Trophoblast cell (in vitro differentiated cells and primary cell): Measurements from ENCODE around the gene THOC6.

Experiments
- DNase-seq, 2 donors: peaks; one replicate each; pipeline ENCODE4 v3.0.0-alpha.2; 2016
- H2AFZ ChIP-seq: 2 replicates; pipeline ENCODE4 v1.6.1; 2013; ENCODE audit warnings: low read length, moderate library complexity, mild to moderate bottlenecking; ENCODE audit not compliant: insufficient read depth, poor library complexity
- H2AK5ac ChIP-seq: 2 replicates; pipeline ENCODE4 v1.6.1; 2013; ENCODE audit warnings: mild to moderate bottlenecking, low read length
- H2BK120ac ChIP-seq: 2 replicates; pipeline ENCODE4 v1.6.1; 2013; ENCODE audit warnings: low read length, mild to moderate bottlenecking, moderate library complexity; ENCODE audit not compliant: insufficient read depth, poor library complexity
- H2BK12ac ChIP-seq: 2 replicates; pipeline ENCODE4 v1.6.1; 2013; ENCODE audit warnings: mild to moderate bottlenecking, low read length, moderate library complexity
- H2BK5ac ChIP-seq: 2 replicates; pipeline ENCODE4 v1.6.1; 2013; ENCODE audit warnings: low read length, low read depth, moderate library complexity, mild to moderate bottlenecking; ENCODE audit not compliant: poor library complexity
- H3K14ac ChIP-seq: 2 replicates; pipeline ENCODE4 v1.6.1; 2013; ENCODE audit warnings: mild to moderate bottlenecking, low read length
- H3K18ac ChIP-seq: 2 replicates; pipeline ENCODE4 v1.6.1; 2013; ENCODE audit warnings: mild to moderate bottlenecking, low read length
- H3K23ac ChIP-seq: 2 replicates; pipeline ENCODE4 v1.6.1; 2013; ENCODE audit warnings: low read length
- H3K27ac ChIP-seq: 2 replicates; pipeline ENCODE4 v1.5.1; 2013; ENCODE audit warnings: low read depth, mild to moderate bottlenecking, inconsistent platforms, low read length, moderate library complexity
- H3K27me3 ChIP-seq: 2 replicates; pipeline ENCODE4 v1.6.1; 2013; ENCODE audit warnings: inconsistent platforms, mild to moderate bottlenecking, low read length, moderate library complexity; ENCODE audit not compliant: insufficient read depth
- H3K36me3 ChIP-seq, 2 experiments: 1 replicate in 1 of 2; 2 replicates in 1 of 2; pipeline ENCODE4 v1.6.1; 2013; ENCODE audit warnings: low read length in 2 of 2, mild to moderate bottlenecking in 2 of 2, moderate library complexity in 1 of 2; ENCODE audit not compliant: insufficient read depth in 2 of 2, control insufficient read depth in 1 of 2
- H3K4ac ChIP-seq: 2 replicates; pipeline ENCODE4 v1.6.1; 2013; ENCODE audit warnings: low read depth, mild to moderate bottlenecking, low read length, moderate library complexity
- H3K4me1 ChIP-seq, 2 experiments: 1 replicate in 1 of 2; 2 replicates in 1 of 2; pipeline ENCODE4 v1.6.1; 2013; ENCODE audit warnings: low read length in 2 of 2, mild to moderate bottlenecking in 2 of 2, moderate library complexity in 1 of 2; ENCODE audit not compliant: insufficient read depth in 2 of 2, control insufficient read depth in 1 of 2
- H3K4me2 ChIP-seq: 2 replicates; pipeline ENCODE4 v1.6.1; 2013; ENCODE audit warnings: inconsistent platforms, mild to moderate bottlenecking, low read length, moderate library complexity
- H3K4me3 ChIP-seq: 2 replicates; pipeline ENCODE4 v1.5.1; 2013; ENCODE audit warnings: mild to moderate bottlenecking, low read depth, low read length, inconsistent platforms
- H3K79me1 ChIP-seq: one replicate; pipeline ENCODE4 v1.6.1; 2013; ENCODE audit warnings: low read length
- H3K79me2 ChIP-seq: 2 replicates; pipeline ENCODE4 v1.6.1; 2013; ENCODE audit warnings: low read length, mild to moderate bottlenecking; ENCODE audit not compliant: control insufficient read depth, insufficient read depth, poor library complexity
- H3K9ac ChIP-seq: 2 replicates; pipeline ENCODE4 v1.6.1; 2013; ENCODE audit warnings: mild to moderate bottlenecking, low read length
- H3K9me3 ChIP-seq: 2 replicates; pipeline ENCODE4 v1.6.1; 2013; ENCODE audit warnings: low read depth, mild to moderate bottlenecking, control low read depth, inconsistent platforms, low read length; ENCODE audit not compliant: insufficient read depth
- H4K12ac ChIP-seq: 2 replicates; pipeline ENCODE4 v1.6.1; 2013; ENCODE audit warnings: low read depth, mild to moderate bottlenecking, low read length, moderate library complexity
- H4K8ac ChIP-seq: 2 replicates; pipeline ENCODE4 v1.6.1; 2013; ENCODE audit warnings: low read depth, mild to moderate bottlenecking, low read length, moderate library complexity
- H4K91ac ChIP-seq: one replicate; pipeline ENCODE4 v1.6.1; 2013; ENCODE audit warnings: low read depth, mild to moderate bottlenecking, low read length, moderate library complexity
- WGBS: extraction: QIAGEN DNeasy Blood & Tissue Kit; methylation state at CpG from one replicate; pipeline ENCODE4 v1.1.7; 2013; ENCODE audit warnings: missing lambda C conversion rate; ENCODE audit not compliant: insufficient read length, insufficient coverage; ENCODE audit errors: extremely low coverage; 5-methylcytosine and 5-hydroxymethylcytosine counted together

THOC6 gene

GRCh38 chr16:2981177-2981898 lies 42.5 kb upstream of the THOC6 start:
- H3K27me3 ChIP-seq = no peaks in the 10 kb centered on the region
- peak; percentile 10 to 48 for DNase-seq
- WGBS = no CpG with 5 or more reads among the region's 33 CpGs

GRCh38 chr16:2981899-2982250 lies 42.0 kb upstream of the THOC6 start:
- H3K4ac ChIP-seq = no peak overlapping the region
- WGBS = no CpG with 5 or more reads among the region's 4 CpGs

More at GRCh38 chr16:2981177-2981898, 42.5 kb upstream of the THOC6 start:
- no peaks in the 10 kb centered on the region for H3K9me3 ChIP-seq
- peaks cover 15% of the 10 kb centered on the region for H3K79me1 ChIP-seq
- H4K12ac ChIP-seq = peak overlapping the region; percentile 97
- no peak overlapping the region for H3K4me3 ChIP-seq
- H4K8ac ChIP-seq = peak overlapping the region; percentile 100
- no peak overlapping the region for H2AFZ ChIP-seq
- peak overlapping the region; percentile 99 for H3K14ac ChIP-seq
- H3K79me2 ChIP-seq = peaks cover 10% of the 10 kb centered on the region
- H3K9ac ChIP-seq = no peak overlapping the region
- peak overlapping the region; percentile 15 for H2BK12ac ChIP-seq
- H2AK5ac ChIP-seq = peak overlapping the region; percentile 99
- peak overlapping the region; percentile 15 for H3K4ac ChIP-seq
- peak overlapping the region; percentile 96 for H3K4me2 ChIP-seq
- H4K91ac ChIP-seq = peak overlapping the region; percentile 99
- peaks cover 11 to 18% of the 10 kb centered on the region in 2 experiments for H3K36me3 ChIP-seq
- no peak overlapping the region for H3K23ac ChIP-seq
- H2BK5ac ChIP-seq = no peak overlapping the region
- peak overlapping the region; percentile 31 for H3K27ac ChIP-seq
- peaks cover 17 to 23% of the 10 kb centered on the region in 2 experiments for H3K4me1 ChIP-seq
- H3K18ac ChIP-seq = peak overlapping the region; percentile 100
- H2BK120ac ChIP-seq = peak overlapping the region; percentile 97

DNA sequence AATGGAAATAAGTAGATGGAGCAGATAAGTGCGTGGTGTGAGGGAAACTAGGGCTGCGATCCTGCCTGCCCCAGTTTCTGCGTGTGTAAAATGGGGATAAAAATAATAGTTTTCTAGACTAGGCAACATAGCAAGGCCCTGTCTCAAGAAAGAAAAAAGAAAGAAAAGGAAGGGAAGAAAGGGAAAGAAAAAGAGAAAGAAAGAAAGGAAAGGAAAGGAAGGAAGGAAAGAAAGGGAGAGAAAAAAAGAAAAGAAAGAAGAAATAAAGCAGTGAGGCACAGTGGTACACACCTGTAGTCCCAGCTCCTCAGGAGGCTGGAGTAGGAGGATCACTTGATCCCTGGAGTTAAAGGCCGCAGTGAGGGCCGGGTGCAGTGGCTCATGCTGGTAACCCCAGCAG lies 41.4 kb upstream of the THOC6 start:
- Histone ChIP-seq H3K79me1 (peaks cover 15% of the 10 kb centered on the region), H2BK5ac (no peak overlapping the region), H2BK12ac (no peak overlapping the region), H4K91ac (no peak overlapping the region), H3K23ac (no peak overlapping the region), H3K27ac (no peak overlapping the region), H3K14ac (no peak overlapping the region), H4K12ac (no peak overlapping the region), H3K4me1 (peaks cover 20 to 25% of the 10 kb centered on the region in 2 experiments), H2AFZ (no peak overlapping the region), H2BK120ac (no peak overlapping the region), H3K79me2 (peaks cover 10% of the 10 kb centered on the region), H4K8ac (no peak overlapping the region), H3K9ac (no peak overlapping the region), H3K4me3 (no peak overlapping the region), H2AK5ac (no peak overlapping the region), H3K4ac (no peak overlapping the region), H3K27me3 (no peaks in the 10 kb centered on the region), H3K9me3 (no peaks in the 10 kb centered on the region), H3K4me2 (no peak overlapping the region), H3K18ac (no peak overlapping the region), H3K36me3 (peaks cover 4 to 9% of the 10 kb centered on the region in 2 experiments)
- WGBS = no CpG with 5 or more reads among the region's 5 CpGs
- DNase-seq = no peak

More at GRCh38 chr16:2981899-2982250, 42.0 kb upstream of the THOC6 start:
- peak overlapping the region; percentile 100 for H4K8ac ChIP-seq
- no peak overlapping the region for H4K91ac ChIP-seq
- H3K14ac ChIP-seq = no peak overlapping the region
- no peaks in the 10 kb centered on the region for H3K27me3 ChIP-seq
- H4K12ac ChIP-seq = no peak overlapping the region
- no peak overlapping the region for H2AFZ ChIP-seq
- H2AK5ac ChIP-seq = no peak overlapping the region
- H3K9ac ChIP-seq = no peak overlapping the region
- H3K4me3 ChIP-seq = no peak overlapping the region
- H3K79me1 ChIP-seq = peaks cover 15% of the 10 kb centered on the region
- H3K27ac ChIP-seq = peak overlapping the region; percentile 31
- peaks cover 6 to 13% of the 10 kb centered on the region in 2 experiments for H3K36me3 ChIP-seq
- no peaks in the 10 kb centered on the region for H3K9me3 ChIP-seq
- no peak overlapping the region for H3K4me2 ChIP-seq
- H3K79me2 ChIP-seq = peaks cover 10% of the 10 kb centered on the region
- no peak overlapping the region for H3K18ac ChIP-seq
- H3K4me1 ChIP-seq = peaks cover 17 to 23% of the 10 kb centered on the region in 2 experiments
- no peak overlapping the region for H2BK5ac ChIP-seq
- DNase-seq = no peak
- no peak overlapping the region for H3K23ac ChIP-seq
- no peak overlapping the region for H2BK120ac ChIP-seq
- H2BK12ac ChIP-seq = no peak overlapping the region

DNA sequence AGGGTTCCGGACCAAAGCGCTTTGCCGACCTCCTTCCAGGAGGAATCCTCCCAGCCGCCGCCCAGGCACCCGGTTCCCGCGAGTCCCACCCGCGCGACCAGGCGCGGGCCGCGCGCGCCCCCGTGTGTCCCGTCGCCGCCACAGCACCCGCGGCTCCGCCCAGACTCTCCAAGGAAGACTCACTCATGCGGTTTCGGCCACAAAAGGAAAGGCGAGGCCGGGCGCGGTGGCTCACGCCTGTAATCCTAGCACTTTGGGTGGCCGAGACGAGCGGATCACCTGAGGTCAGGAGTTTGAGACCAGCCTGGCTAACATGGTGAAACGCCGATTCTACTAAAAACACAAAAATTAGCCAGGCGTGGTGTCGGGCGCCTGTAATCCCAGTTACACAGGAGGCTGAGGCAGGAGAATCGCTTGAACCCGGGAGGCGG lies 40.1 kb upstream of the THOC6 start:
- Histone ChIP-seq H3K79me1 (peaks cover 15% of the 10 kb centered on the region), H4K12ac (no peak overlapping the region), H3K9me3 (no peaks in the 10 kb centered on the region), H3K4ac (no peak overlapping the region), H4K8ac (peak overlapping the region; percentile 65), H3K23ac (no peak overlapping the region), H4K91ac (no peak overlapping the region), H3K9ac (no peak overlapping the region), H3K4me2 (peak overlapping the region; percentile 59), H3K27me3 (no peaks in the 10 kb centered on the region), H2BK120ac (no peak overlapping the region), H3K4me3 (no peak overlapping the region), H3K18ac (no peak overlapping the region), H3K79me2 (peaks cover 10% of the 10 kb centered on the region), H2BK12ac (no peak overlapping the region), H2AFZ (peak overlapping the region; percentile 83), H2BK5ac (no peak overlapping the region), H3K27ac (no peak overlapping the region), H3K36me3 (no peaks in the 10 kb centered on the region), H3K14ac (no peak overlapping the region), H2AK5ac (no peak overlapping the region), H3K4me1 (peaks cover 23 to 31% of the 10 kb centered on the region in 2 experiments)
- WGBS = no CpG with 5 or more reads among the region's 42 CpGs
- DNase-seq = peak; percentile 78 to 93
